ENCODE data around the gene TIMM8B.
A peak's percentile ranks its signal among the peaks of the same experiment; 100 is the strongest.

TIMM8B gene, protein sequence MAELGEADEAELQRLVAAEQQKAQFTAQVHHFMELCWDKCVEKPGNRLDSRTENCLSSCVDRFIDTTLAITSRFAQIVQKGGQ

DNA sequence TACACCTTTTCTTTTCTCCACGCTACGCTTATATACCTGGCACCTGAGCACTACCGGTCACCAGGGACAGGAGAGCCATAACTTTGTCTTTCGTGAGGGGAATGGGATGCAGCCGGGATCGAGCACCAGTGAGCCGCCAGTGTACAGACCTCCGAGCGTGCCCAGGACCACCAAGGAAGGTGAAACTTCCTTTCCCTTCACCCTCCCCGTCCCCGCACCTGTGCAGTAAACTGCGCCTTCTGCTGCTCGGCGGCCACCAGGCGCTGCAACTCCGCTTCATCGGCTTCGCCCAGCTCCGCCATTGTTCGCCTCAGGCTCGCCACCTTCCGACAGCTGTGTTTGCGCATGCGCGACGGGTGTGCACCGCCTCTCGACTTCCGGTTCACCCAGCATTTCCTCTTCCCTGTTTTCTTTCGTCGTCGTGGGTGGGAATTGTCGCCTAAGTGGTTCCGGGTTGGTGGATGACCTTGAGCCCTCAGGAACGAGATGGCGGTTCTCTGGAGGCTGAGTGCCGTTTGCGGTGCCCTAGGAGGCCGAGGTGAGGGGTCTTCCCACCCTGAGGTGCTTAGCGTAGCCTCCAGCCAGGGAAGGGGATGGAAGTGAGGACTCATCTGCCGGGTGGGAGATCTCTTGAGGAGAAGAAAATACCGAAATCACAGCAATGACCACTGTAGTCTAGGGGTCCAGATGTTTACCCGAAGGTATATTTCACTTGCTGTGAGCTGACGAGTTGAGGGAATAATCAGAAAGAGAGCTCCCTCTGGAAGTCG is at the start of gene TIMM8B, which contains the start of gene SDHD:
TSS of gene TIMM8B (minus strand) at position 335 of the 770 bp plus-strand sequence. CDS start at position 302, 33 bp downstream.
TSS of gene SDHD (plus strand) at position 452 of the 770 bp plus-strand sequence. CDS start at position 487, 35 bp downstream.
- Histone ChIP-seq H3K4me1 (ENCODE audit: control insufficient read depth, insufficient read depth, low read length) (no peaks in the 10 kb centered on the region), H3K9me3 (ENCODE audit: control insufficient read depth, insufficient read depth, low read depth, low read length) (no peaks in the 10 kb centered on the region), H3K4me3 (ENCODE audit: low read depth, low read length) (peak within 1 kb of the TSS; percentile 95), H3K27ac (ENCODE audit: extremely low read depth, low read depth, low read length) (peak within 1 kb of the TSS; percentile 18; the same call in 1 of the 2 replicates), H3K36me3 (ENCODE audit: control insufficient read depth in 2 of 2, insufficient read depth in 1 of 2, low read length in 2 of 2) (peaks cover 15 to 83% of the 10 kb centered on the region in 2 experiments)
- CTCF ChIA-PET, result interaction anchor here (0.6 to 1.4 kb wide), 2 partner anchors 27 to 875 kb away, joined by 5 read pairs; partner anchors contain the start of gene NCAM1
- POLR2A ChIA-PET, result interaction anchor here (0.5 to 1.7 kb wide), 7 partner anchors 9 to 160 kb away, joined by 3 to 7 read pairs (median 4); partner anchors contain the start of genes NKAPD1 and PIH1D2
- no peak for TF ChIP-seq ZNF658 (tag by site-specific recombination; IDR thresholded peaks at IDR 0.05)
- TF ChIP-seq ZNF423 (tag by site-specific recombination; IDR thresholded peaks at IDR 0.05), result peak; percentile 55; the same call in 1 of the 2 replicates
- 0 out of 2 replicates have a peak, but pooled peaks have one; percentile 43 for TF ChIP-seq ZBTB48 (tag by site-specific recombination; IDR thresholded peaks at IDR 0.05)
- TF ChIP-seq KLF9 (tag by site-specific recombination; IDR thresholded peaks at IDR 0.05; ENCODE audit: low read depth), result no peak
- TF ChIP-seq, protein P1, sequence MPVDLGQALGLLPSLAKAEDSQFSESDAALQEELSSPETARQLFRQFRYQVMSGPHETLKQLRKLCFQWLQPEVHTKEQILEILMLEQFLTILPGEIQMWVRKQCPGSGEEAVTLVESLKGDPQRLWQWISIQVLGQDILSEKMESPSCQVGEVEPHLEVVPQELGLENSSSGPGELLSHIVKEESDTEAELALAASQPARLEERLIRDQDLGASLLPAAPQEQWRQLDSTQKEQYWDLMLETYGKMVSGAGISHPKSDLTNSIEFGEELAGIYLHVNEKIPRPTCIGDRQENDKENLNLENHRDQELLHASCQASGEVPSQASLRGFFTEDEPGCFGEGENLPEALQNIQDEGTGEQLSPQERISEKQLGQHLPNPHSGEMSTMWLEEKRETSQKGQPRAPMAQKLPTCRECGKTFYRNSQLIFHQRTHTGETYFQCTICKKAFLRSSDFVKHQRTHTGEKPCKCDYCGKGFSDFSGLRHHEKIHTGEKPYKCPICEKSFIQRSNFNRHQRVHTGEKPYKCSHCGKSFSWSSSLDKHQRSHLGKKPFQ (tag by site-specific recombination; IDR thresholded peaks at IDR 0.05), result peak; percentile 96
- no peak for TF ChIP-seq KLF1 (tag by site-specific recombination; IDR thresholded peaks at IDR 0.05)
- 0 out of 2 replicates have a peak, but pooled peaks have one; percentile 30 for TF ChIP-seq IKZF3 (tag by site-specific recombination; IDR thresholded peaks at IDR 0.05)
- TF ChIP-seq, protein P2, sequence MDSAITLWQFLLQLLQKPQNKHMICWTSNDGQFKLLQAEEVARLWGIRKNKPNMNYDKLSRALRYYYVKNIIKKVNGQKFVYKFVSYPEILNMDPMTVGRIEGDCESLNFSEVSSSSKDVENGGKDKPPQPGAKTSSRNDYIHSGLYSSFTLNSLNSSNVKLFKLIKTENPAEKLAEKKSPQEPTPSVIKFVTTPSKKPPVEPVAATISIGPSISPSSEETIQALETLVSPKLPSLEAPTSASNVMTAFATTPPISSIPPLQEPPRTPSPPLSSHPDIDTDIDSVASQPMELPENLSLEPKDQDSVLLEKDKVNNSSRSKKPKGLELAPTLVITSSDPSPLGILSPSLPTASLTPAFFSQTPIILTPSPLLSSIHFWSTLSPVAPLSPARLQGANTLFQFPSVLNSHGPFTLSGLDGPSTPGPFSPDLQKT (IDR thresholded peaks at IDR 0.05; ENCODE audit: borderline replicate concordance, low read depth, low read length), result no peak
- TF ChIP-seq ZNF132 (tag by site-specific recombination; IDR thresholded peaks at IDR 0.05; ENCODE audit: borderline replicate concordance), result no peak
- no peak for TF ChIP-seq ZNF311 (tag by site-specific recombination; IDR thresholded peaks at IDR 0.05; ENCODE audit: borderline replicate concordance)
- TF ChIP-seq, protein P3, sequence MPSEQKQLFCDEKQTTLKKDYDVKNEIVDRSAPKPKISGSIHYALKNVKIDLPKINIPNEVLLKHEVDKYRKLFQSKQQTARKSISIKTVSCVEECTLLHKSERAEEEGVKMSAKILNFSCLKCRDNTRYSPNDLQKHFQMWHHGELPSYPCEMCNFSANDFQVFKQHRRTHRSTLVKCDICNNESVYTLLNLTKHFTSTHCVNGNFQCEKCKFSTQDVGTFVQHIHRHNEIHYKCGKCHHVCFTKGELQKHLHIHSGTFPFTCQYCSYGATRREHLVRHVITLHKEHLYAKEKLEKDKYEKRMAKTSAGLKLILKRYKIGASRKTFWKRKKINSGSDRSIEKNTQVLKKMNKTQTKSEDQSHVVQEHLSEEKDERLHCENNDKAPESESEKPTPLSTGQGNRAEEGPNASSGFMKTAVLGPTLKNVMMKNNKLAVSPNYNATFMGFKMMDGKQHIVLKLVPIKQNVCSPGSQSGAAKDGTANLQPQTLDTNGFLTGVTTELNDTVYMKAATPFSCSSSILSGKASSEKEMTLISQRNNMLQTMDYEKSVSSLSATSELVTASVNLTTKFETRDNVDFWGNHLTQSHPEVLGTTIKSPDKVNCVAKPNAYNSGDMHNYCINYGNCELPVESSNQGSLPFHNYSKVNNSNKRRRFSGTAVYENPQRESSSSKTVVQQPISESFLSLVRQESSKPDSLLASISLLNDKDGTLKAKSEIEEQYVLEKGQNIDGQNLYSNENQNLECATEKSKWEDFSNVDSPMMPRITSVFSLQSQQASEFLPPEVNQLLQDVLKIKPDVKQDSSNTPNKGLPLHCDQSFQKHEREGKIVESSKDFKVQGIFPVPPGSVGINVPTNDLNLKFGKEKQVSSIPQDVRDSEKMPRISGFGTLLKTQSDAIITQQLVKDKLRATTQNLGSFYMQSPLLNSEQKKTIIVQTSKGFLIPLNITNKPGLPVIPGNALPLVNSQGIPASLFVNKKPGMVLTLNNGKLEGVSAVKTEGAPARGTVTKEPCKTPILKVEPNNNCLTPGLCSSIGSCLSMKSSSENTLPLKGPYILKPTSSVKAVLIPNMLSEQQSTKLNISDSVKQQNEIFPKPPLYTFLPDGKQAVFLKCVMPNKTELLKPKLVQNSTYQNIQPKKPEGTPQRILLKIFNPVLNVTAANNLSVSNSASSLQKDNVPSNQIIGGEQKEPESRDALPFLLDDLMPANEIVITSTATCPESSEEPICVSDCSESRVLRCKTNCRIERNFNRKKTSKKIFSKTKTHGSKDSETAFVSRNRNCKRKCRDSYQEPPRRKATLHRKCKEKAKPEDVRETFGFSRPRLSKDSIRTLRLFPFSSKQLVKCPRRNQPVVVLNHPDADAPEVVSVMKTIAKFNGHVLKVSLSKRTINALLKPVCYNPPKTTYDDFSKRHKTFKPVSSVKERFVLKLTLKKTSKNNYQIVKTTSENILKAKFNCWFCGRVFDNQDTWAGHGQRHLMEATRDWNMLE (tag by site-specific recombination; conservative IDR thresholded peaks at IDR 0.05; ENCODE audit: low read depth), result peak; percentile 95
- TF ChIP-seq ZNF133 (tag by site-specific recombination; IDR thresholded peaks at IDR 0.05), result no peak
- no peak for TF ChIP-seq ZNF837 (tag by site-specific recombination; IDR thresholded peaks at IDR 0.05)
- no peak for TF ChIP-seq ZNF16 (tag by site-specific recombination; IDR thresholded peaks at IDR 0.05; ENCODE audit: low read depth)
- peak; percentile 68 for TF ChIP-seq SP3 (tag by site-specific recombination; IDR thresholded peaks at IDR 0.05)
- TF ChIP-seq, protein P4, sequence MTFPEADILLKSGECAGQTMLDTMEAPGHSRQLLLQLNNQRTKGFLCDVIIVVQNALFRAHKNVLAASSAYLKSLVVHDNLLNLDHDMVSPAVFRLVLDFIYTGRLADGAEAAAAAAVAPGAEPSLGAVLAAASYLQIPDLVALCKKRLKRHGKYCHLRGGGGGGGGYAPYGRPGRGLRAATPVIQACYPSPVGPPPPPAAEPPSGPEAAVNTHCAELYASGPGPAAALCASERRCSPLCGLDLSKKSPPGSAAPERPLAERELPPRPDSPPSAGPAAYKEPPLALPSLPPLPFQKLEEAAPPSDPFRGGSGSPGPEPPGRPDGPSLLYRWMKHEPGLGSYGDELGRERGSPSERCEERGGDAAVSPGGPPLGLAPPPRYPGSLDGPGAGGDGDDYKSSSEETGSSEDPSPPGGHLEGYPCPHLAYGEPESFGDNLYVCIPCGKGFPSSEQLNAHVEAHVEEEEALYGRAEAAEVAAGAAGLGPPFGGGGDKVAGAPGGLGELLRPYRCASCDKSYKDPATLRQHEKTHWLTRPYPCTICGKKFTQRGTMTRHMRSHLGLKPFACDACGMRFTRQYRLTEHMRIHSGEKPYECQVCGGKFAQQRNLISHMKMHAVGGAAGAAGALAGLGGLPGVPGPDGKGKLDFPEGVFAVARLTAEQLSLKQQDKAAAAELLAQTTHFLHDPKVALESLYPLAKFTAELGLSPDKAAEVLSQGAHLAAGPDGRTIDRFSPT (tag by site-specific recombination; IDR thresholded peaks at IDR 0.05), result no peak
- TF ChIP-seq, protein P5, sequence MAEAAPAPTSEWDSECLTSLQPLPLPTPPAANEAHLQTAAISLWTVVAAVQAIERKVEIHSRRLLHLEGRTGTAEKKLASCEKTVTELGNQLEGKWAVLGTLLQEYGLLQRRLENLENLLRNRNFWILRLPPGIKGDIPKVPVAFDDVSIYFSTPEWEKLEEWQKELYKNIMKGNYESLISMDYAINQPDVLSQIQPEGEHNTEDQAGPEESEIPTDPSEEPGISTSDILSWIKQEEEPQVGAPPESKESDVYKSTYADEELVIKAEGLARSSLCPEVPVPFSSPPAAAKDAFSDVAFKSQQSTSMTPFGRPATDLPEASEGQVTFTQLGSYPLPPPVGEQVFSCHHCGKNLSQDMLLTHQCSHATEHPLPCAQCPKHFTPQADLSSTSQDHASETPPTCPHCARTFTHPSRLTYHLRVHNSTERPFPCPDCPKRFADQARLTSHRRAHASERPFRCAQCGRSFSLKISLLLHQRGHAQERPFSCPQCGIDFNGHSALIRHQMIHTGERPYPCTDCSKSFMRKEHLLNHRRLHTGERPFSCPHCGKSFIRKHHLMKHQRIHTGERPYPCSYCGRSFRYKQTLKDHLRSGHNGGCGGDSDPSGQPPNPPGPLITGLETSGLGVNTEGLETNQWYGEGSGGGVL (tag by site-specific recombination; IDR thresholded peaks at IDR 0.05), result no peak
- TF ChIP-seq, protein P6, sequence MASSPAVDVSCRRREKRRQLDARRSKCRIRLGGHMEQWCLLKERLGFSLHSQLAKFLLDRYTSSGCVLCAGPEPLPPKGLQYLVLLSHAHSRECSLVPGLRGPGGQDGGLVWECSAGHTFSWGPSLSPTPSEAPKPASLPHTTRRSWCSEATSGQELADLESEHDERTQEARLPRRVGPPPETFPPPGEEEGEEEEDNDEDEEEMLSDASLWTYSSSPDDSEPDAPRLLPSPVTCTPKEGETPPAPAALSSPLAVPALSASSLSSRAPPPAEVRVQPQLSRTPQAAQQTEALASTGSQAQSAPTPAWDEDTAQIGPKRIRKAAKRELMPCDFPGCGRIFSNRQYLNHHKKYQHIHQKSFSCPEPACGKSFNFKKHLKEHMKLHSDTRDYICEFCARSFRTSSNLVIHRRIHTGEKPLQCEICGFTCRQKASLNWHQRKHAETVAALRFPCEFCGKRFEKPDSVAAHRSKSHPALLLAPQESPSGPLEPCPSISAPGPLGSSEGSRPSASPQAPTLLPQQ (tag by site-specific recombination; IDR thresholded peaks at IDR 0.05), result peak; percentile 58; the same call in 1 of the 2 replicates
- TF ChIP-seq SP2 (tag by site-specific recombination; IDR thresholded peaks at IDR 0.05), result peak; percentile 93
- peak; percentile 88 for TF ChIP-seq ZNF629 (tag by site-specific recombination; IDR thresholded peaks at IDR 0.05)
- TF ChIP-seq, protein P7, sequence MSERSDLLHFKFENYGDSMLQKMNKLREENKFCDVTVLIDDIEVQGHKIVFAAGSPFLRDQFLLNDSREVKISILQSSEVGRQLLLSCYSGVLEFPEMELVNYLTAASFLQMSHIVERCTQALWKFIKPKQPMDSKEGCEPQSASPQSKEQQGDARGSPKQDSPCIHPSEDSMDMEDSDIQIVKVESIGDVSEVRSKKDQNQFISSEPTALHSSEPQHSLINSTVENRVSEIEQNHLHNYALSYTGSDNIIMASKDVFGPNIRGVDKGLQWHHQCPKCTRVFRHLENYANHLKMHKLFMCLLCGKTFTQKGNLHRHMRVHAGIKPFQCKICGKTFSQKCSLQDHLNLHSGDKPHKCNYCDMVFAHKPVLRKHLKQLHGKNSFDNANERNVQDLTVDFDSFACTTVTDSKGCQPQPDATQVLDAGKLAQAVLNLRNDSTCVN (tag by site-specific recombination; optimal IDR thresholded peaks at IDR 0.05), result peak; percentile 65

All from HEK293 (cell line).